ACHN (cell line): Measurements from ENCODE around the gene NPAS1.

Experiments used
- DNase-seq: peaks from one replicate; pipeline ENCODE4 v3.0.0-alpha.2; 2015
- in situ Hi-C: cut with HindIII; loops from 2 replicates; pipeline ENCODE4 v1.10.0; 2017; ENCODE audit warnings: low sequenced_read_pairs, low pct_ligation_motif_present, low pct_unique_long_range_greater_than_20kb

Gene NPAS1

DNA sequence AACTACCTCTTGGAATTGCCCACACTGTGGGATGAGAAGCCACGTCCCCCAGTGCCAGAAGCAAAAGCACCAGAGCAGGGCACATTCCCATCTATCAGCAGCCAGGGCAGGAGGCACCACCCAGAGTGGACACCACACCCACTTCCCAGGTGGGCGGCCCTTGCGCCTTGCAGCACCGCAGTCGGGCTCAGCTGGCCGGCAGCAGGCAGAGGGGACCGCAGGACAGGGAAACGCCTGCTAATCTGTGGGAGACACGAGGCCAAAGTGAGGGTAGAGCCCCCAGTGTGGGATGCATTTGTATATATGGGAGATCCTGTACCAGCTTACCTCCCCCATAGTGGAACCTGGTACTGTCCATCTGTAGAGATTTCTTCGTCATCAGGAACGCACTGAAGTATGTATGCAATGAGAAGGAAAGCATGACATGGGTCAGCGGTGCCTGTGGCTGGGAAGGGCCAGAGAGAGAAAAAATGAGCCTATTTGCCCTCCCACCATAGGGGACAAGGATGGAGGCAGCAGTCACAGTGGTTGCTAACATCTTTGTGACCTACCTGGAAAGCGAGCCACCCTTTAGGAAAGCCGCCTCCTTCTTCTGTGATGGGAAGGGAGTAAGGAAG lies 30.9 kb upstream of the NPAS1 start:
- in situ Hi-C loops, result no loop called here
- no peak for DNase-seq

DNA sequence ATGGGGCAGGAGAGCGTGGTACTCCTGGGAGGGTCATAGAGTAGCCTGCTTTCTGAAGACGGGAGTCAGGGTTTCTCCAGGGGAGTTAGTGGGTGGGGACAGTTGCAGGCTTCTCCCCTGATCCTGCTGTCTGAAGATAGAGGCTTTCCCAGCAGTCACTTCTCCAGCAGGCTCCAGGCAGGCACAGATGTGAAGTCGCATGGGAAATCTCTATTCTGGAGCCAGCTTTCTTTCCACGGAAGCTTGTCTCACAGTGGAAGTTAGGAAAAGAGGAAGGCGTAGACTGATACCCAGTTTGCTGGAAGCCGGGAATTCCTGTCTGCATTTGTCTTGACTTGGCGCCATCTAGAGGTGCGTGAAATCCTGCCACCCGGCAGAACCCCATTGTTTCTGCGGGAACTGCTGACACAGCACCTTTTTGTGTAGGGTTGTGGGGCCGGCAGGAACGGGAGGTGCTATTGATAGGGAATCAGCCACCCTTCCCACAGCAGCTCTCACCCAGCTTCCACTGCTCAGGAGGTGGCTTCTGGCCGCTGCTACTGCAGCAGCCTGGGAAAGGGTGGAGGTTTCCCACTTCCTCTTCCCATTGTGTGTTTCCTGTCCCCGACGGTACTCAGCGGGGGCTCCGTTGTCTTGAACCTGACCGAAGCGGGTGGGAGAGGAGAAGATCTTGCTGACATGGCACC lies 28.5 kb upstream of the NPAS1 start:
- DNase-seq, result peak; percentile 70
- in situ Hi-C loops, result no loop called here

DNA sequence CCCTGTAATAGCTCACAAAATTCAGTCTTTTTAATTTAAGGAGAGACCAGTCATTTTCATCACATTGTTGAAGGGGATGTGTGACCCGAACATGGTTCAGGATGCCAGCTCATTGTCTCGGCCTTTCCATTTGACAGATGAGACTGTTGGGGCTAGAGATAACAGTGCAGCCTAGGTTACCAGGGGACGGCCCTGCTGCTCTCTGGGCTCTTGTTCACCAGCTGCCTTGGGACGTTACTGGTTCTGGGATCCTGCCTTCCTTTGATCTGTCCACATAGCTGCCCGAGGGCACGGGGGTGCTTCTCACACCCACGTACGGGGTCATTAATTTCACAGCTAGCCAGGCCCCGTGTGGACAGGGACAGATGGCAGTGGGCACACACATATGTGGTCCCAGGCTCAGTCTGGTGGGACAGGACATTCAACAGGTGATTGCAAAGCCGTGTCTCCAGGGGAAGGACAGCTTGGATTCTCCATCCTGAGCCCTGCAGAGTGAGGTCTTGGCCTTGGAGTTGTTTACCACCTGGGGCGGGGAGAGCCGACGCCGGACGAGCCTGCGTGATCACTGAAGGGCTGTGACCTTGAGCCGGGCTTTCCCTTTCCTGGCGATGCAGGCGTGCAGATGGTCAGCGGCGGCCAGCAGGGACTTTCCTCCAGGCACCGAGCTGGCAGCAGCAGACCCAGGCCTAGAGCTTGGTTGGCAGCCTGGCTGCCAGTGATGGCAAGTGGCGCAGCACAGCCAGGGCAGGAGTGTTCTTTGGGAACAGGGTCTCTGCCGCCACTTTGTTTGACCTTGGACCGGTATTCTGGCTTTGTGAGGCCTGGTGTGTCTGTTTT lies 26.7 kb upstream of the NPAS1 start:
- in situ Hi-C loops, result no loop called here
- DNase-seq, result no peak

DNA sequence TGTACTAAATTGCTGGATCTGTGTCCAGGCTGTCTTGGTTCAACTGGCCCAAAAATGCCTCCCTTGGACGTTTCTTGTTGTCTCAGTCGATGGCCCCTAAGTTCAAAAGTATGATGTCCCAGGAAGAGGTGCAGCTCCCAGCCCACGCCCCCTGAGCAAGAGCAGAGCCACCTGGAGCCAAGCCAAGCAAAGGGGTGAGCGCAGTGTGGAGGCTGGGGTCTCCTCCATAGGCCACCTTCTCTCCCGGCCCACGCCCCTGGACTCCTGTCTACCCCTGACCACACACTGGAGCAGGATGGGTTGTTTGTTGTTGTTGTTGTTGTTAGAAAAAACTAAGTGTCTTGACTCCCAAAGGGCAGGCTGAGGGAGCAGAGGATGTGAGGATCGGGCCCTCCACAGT lies 26.0 kb upstream of the NPAS1 start:
- in situ Hi-C loops, result no loop called here
- DNase-seq, result no peak

DNA sequence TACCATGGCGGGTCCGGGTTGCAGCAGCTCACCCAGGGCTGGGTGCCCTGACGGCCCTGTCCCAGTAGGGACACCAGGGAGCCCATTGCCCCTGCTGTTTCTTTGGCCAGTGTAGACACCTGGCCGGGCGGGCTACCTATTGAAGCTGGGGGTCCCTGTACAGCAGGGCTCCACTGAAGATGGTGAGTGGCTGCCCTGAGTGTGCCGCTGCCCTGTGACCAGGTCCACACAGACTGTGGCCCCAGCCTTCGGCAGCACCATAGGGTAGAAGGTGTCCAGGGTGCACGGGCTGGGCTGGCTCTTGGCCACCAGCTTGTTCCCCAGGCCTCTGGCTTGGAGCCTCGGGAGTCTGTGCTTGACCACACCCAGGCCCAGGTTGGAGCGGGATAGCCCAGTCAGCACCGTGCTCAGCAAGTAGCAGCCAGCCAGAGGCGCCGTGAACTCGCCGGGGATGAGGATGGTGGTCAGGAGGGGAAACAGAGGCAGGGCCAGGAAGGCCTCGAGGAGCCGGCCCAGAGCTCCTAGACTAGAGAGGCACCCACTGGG lies 25.4 kb upstream of the NPAS1 start:
- DNase-seq, result no peak
- in situ Hi-C loops, result no loop called here

DNA sequence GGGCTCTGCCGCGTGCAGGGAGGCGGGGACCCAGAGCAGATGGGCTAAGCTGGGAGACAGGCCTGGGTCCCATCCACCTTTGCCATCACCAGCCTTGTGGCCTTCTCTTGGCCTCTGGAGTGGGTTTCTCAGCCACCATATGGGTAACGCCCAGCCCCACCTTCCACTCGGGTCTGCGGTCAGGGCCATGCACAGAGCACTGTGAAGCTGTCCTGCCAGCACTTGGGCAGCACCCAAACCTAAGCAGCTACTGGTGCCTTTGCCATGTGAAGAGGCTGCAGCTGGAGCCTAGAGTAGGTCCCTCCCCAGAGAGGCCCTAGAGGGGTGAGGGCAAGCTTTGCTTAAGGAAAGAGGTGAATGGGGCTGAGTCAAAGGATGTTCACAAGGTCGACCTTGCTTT lies 24.1 kb upstream of the NPAS1 start:
- no peak for DNase-seq
- in situ Hi-C loops, result no loop called here

DNA sequence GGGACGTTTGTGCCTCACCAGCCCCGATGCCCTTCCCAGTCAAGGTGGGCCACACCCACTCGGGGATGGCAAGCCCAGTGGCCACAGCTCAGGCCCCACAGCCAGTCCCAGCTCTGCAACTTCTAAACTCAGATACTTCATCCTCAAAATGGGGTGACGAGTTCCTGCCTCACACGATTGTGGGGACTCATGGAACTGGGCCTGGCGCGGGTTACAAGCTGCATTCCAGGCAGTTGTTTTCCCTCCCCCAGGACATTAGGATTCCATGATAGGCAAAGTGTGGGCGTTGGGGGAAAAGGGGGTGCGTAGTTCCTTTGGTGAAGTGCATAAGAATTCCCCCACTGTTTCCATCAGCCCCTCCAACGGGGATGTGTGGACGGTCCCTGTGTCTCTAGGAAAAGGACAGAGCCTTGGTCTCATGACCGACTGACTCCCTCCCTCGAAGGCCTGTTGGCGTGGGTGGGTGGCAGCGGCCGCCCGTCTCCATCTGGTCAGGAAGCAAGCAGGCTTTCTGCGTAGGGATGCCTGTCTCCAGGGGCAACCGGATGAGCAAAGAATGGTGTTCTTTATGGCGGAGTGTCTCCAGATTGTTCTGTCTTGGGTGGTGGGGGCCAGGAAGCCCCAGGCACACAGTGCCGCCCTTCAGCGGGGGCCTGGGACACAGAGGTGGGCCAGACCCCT lies 21.1 kb upstream of the NPAS1 start:
- in situ Hi-C loops, result no loop called here
- DNase-seq, result no peak

DNA sequence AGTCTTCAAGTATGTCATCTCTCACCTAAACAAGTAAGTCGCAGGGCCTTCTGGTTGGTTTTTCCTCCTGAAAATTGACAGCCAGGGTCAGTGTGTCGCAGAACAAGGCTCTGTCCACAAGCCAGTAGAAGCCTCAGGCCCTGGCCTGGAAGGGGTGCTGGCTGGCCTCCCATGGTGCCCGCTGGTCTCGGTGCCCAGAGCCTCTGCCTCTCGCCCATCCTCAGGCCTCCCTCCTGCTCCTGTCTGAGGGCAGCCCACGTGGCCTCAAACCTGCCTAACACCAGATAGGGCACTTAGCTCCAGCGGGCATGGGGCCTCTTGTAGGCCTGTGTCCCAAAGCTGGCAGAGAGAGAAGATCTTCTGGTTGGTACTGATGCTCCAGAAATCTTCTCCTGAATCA lies 20.3 kb upstream of the NPAS1 start:
- DNase-seq, result no peak
- in situ Hi-C loops, result no loop called here

DNA sequence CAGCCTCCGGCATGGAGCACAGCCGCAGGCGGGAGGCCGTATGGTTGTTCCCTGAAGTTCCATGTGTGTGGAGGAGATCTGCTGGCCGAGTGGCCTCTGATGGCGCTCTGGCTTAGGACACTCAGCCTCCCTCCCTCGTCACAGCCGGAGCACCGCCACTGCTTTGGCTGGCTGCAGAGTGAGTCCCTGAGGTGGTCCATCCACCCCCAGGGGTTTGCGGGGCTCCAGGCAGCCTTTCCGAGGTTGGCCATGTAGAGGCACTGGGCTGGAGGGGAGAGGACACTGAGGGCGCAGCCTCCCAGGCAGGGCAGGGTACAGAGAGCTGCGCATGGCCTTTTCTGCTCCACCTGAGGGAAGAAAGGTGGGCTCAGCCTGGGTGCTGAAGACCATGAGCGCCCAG lies 19.8 kb upstream of the NPAS1 start:
- DNase-seq, result no peak
- in situ Hi-C loops, result no loop called here

DNA sequence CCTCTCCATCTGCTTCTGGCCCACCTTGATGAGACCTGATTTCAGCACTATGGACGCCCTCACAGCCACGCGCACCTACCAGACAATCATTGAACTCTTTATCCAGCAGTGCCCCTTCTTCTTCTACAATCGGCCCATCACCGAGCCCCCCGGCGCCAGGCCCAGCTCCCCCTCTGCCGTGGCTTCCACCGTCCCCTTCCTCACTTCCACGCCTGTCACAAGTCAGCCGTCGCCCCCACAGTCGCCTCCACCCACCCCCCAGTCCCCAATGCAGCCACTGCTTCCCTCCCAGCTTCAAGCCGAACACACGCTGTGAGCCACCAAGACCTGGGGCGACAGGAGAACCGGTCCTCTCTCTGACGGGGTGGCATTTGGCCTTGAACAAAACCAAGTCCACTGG lies 19.3 kb upstream of the NPAS1 start:
- DNase-seq, result no peak
- in situ Hi-C loops, result no loop called here

DNA sequence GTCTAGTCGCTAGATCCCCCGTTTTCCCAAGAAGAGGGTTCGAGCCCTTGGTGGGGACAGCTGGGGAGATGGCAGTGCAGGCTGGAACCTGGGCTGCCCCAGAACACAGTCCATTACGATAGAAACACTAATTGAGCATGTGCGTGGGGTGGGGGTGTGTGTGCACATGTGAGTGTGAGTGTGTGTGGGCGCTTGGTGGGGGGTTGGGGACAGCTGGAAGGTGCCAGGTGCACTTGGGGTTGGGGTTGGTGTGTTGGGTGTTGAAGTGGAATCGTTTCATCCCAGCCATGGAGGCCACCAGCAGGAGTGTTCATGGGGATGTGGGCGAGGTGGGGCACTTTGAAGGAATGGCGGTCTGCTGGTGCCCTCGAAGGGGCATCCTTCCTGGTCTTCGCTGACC lies 18.1 kb upstream of the NPAS1 start:
- no peak for DNase-seq
- in situ Hi-C loops, result no loop called here

DNA sequence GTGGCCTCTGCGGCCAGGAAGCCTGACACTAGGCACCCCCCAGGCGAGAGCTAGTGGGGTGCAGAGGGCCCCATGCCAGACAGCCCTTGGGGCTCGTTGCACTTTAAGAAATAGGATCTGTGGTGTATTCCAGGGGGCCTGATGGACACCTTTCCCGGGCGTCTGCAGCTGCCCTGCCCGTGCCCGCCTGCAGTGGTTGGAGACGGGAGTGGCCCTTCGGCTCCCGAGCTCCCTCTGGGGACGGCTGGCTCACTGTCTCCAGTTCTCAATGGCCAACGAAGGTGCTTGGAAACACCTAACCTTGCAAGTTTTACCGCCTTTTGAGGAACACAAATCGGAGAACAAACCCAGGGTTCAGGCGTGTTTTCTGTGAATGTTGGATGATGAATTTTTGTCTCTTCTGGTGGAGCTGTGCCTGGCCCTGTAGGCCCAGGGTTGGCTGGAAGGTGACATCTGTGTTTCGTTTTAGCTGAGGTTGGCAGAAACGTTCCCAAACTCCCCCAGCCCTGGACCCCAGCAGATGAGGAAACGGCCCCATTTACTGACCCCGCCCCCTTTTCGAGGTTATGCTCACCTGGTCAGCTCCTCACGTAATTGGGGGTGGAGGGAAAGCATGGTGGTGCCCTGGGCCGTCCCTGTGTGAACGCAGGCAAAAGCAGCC lies 17.4 kb upstream of the NPAS1 start:
- no peak for DNase-seq
- in situ Hi-C loops, result no loop called here

DNA sequence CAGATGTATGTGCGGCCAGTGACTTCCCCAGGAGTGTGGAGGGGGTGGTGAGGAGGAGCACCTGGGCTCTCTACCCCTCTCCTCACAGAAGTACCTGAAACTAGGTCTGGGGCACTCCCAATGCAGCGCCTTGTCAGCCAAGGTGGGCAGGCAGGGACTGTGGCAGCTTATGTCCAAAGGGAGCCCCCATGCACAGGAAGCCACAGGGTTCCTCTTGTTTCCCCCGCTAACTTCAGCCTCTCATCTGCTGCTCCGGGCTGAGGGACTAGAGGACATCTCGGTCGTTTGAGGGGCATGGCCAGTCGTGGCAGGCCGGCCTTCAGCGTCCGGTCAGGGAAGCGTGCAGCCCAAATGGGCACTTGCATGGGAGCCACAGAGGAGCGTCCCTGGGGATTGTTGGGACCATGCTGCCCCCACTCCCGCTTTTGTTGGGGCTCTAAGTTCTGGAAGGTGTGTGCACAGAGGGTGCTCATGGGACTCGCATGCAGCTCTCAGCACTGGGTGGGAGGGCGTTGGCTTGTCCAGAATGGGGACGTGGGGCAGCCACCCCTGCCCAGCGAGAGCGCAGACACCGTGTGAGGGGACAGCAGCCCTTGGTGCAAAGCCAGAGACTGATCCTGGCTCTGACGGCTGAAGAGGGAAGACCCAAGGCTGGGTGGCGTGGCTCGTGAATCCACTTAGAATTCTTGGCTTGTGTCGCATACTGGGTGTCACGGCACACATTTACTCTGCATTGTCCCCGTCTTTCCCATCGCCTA lies 16.6 kb upstream of the NPAS1 start:
- DNase-seq, result no peak
- in situ Hi-C loops, result no loop called here

DNA sequence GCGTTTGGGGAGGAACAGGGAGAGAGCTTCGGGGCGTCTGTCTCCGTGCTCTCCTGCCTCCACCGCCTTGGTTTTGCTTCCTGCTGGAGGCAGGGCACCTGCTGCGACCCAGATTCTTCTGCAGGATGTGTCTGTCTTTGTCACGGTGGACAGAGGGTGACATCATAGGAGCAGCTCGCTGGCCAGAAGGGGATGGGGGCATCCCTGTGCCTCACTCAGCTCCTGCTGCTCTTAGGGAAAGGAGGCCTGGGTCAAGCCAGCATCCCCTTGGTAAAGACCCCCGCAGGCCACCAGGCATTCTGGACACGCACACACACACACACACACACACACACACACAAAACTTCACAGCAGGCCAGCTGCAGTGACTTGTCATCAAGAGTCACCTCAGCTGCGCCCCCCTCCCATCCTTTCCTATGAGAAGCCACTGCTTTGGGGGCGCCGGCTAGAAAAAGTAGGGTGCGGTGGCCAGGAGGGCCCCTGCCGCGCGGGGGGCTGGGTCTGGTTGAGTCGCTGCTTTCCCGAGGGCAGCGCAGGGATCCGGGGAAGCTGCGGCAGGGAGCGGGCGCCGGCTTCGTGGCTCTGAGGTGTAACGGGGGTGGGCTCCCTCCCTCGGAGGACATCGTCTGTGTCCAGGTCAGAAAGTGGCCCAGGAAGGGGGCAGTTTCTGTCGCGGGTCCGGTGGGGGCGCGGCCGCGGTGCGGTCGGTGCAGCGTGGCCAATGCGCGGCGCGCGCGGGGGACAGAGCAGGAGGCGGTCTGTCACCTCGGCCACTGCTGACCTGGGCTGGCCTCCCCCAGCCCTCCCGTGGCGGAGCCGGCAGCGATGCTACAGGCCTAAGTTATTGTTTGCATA lies 15.8 kb upstream of the NPAS1 start:
- in situ Hi-C loops, result no loop called here
- DNase-seq, result no peak

DNA sequence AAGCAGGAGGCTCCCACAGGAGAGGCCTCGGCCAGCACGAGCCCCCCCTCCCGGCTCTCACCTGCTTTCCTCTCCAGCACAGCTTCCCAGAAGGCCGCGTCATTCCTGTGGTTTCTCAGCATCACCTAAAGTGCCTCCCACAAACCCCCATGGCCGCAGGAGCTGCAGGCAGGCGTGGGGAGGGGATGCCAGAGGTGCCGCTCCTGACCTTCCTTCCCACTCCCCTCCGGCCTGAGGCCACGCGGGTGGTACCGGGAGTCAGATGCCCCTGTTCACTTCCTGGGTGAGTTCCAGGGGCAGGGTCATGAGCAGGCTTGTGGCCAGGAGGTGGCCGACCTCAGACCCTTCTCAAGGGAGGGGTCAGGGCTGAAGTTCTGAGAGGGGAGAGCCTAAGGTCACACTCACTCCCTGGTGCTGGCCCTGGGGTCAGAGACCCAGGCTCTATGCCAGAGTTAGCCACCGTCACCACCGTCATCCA lies 14.4 kb upstream of the NPAS1 start:
- no peak for DNase-seq
- in situ Hi-C loops, result no loop called here

DNA sequence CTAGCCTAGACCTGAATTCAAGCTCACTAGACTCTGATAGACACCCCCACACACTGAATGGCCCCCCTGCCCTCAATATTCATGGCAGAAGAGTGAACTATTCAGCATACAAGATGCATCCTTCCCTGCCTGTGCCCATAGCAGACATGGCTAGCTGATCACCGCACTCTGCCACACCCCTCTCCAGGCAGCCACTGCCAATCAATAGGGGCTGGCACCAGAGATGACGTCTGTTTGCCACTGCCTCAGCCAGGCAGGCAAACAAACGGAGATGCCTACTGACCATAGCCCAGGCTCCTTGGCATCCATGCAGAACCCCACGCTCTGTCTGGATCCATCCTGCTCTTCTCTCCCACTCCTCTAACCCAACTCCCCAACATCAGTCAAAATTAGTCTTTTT lies 13.8 kb upstream of the NPAS1 start:
- no peak for DNase-seq

DNA sequence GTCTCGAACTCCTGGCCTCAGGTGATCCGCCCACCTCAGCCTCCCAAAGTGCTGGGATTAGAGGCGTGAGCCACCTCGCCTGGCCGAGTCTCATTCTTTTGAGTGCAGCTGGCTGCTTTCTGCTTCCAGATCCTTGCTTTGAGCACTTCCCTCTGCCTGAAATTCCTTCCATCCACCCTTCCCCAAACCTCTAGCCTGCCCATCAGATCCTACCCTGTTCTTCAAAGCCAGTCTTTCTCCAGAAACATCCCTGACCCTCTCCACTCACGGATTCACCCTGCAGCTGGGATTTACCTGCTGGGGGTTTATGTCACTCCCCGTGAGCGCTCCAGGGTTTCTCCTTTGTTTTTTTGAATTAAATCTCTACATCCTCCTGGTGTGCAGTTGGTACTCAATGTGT lies 13.1 kb upstream of the NPAS1 start:
- in situ Hi-C loops, result no loop called here
- no peak for DNase-seq

More for the DNA sequence above, 13.8 kb upstream of the NPAS1 start:
- in situ Hi-C loops, result no loop called here
